HCT116 (cell line): ENCODE data around the gene PRG2. TPM values are rescaled to one million over a fixed set of nuclear protein-coding genes. Genes with fewer than 3 reads are reported as not detected.

ENCODE experiments used
- ATAC-seq: fragments of 200-7000 bp; cut with Tn5 transposase; 2 replicates; pipeline ENCODE4 v1.9.1; 2020; ENCODE audit warnings: mild to moderate bottlenecking, moderate library complexity
- BruUV-seq: library from RNA; stranded (reverse); fragments of 400-500 nt; replicated peaks from 2 replicates; lab custom pipeline; 2021; lab: Mats Ljungman, UMichigan
- CTCF ChIA-PET: fragments of 300-600 bp; sonication (Branson Sonifier 250); formaldehyde crosslinking; loops from one replicate; lab custom pipeline; 2021; ENCODE audit warnings: antibody characterized with exemption; lab: Charles Lee
- POLR2A ChIA-PET: fragments of 300-600, 350-600 bp; sonication (Branson Sonifier 250); formaldehyde crosslinking; loops from one replicate; lab custom pipeline; 2021; ENCODE audit warnings: antibody characterized with exemption; lab: Charles Lee
- RAD21 ChIA-PET, 2 experiments: fragments of 300-600 bp; sonication (Branson Sonifier 250); formaldehyde crosslinking; loops; one replicate each; lab custom pipeline; 2023; ENCODE audit warnings: low total read pairs in 2 of 2; ENCODE audit not compliant: uncharacterized antibody in 2 of 2, unreplicated experiment in 2 of 2, low non-redundant PET in 1 of 2; lab: Charles Lee
- DNase-seq: peaks from one replicate; pipeline ENCODE4 v3.0.0-alpha.2; 2010; ENCODE audit warnings: low read depth, low spot score
- H2AFZ ChIP-seq: fragments of 200-600 bp; shearing (Covaris generic), sonication (generic); 2 replicates; pipeline ENCODE4 v1.6.1; 2017; ENCODE audit warnings: low read depth, mixed run types, mixed read lengths, antibody characterized with exemption, low read length; ENCODE audit not compliant: poor library complexity, severe bottlenecking
- H3K27ac ChIP-seq: 2 replicates; pipeline ENCODE4 v1.5.1; 2012; ENCODE audit warnings: low read depth, low read length
- H3K27me3 ChIP-seq: fragments of 200-600 bp; sonication (generic); 2 replicates; pipeline ENCODE4 v1.6.1; 2016; ENCODE audit warnings: mixed run types, low read length, mixed read lengths; ENCODE audit not compliant: insufficient read depth
- H3K36me3 ChIP-seq, 2 experiments: fragments of 200-500 bp in 1 of 2; fragments of 200-600 bp in 1 of 2; sonication (Bioruptor generic) in 1 of 2; sonication (generic) in 1 of 2; 2 replicates each; pipeline versions ENCODE4 v1.5.1 to v1.6.1; 2014 to 2016; ENCODE audit warnings: low read length in 2 of 2, inconsistent platforms in 1 of 2, mixed read lengths in 1 of 2, mixed run types in 1 of 2; ENCODE audit not compliant: insufficient read depth in 2 of 2, control insufficient read depth in 1 of 2
- H3K4me1 ChIP-seq, 2 experiments: fragments of 200-600 bp in 1 of 2; sonication (generic) in 1 of 2; 2 replicates each; pipeline versions ENCODE4 v1.5.1 to v1.6.1; 2012 to 2017; ENCODE audit warnings: low read length in 2 of 2, inconsistent platforms in 1 of 2, mild to moderate bottlenecking in 1 of 2, mixed read lengths in 1 of 2, mixed run types in 1 of 2, moderate library complexity in 1 of 2; ENCODE audit not compliant: insufficient read depth in 2 of 2, control insufficient read depth in 1 of 2
- H3K4me2 ChIP-seq: fragments of 200-600 bp; sonication (generic); 2 replicates; pipeline ENCODE4 v1.6.1; 2017; ENCODE audit warnings: mixed run types, low read length, mixed read lengths
- H3K4me3 ChIP-seq, 2 experiments: fragments of 200-600 bp in 1 of 2; sonication (generic) in 1 of 2; replicated peaks in 1 of 2; 2 replicates each; pipeline ENCODE4 v1.5.1; 2011 to 2016; ENCODE audit warnings: low read length in 2 of 2, control low read depth in 1 of 2, low read depth in 1 of 2, mild to moderate bottlenecking in 1 of 2, mixed read lengths in 1 of 2, mixed run types in 1 of 2
- H3K79me2 ChIP-seq: fragments of 200-600 bp; sonication (generic); 2 replicates; pipeline ENCODE4 v1.6.1; 2017; ENCODE audit warnings: mild to moderate bottlenecking, mixed run types, low read length, moderate library complexity, mixed read lengths; ENCODE audit not compliant: insufficient read depth
- H3K9ac ChIP-seq: fragments of 200-600 bp; sonication (generic); 2 replicates; pipeline ENCODE4 v1.6.1; 2016; ENCODE audit warnings: low read length, mixed read lengths
- H3K9me2 ChIP-seq: fragments of 200-600 bp; sonication (generic), shearing (Covaris generic); 2 replicates; pipeline ENCODE4 v1.6.1; 2017; ENCODE audit warnings: mixed run types, mild to moderate bottlenecking, moderate library complexity; ENCODE audit not compliant: insufficient read depth
- H3K9me3 ChIP-seq, 2 experiments: fragments of 200-500 bp in 1 of 2; fragments of 200-600 bp in 1 of 2; sonication (Bioruptor generic) in 1 of 2; sonication (generic) in 1 of 2; 2 replicates each; pipeline ENCODE4 v1.6.1; 2014 to 2017; ENCODE audit warnings: low read length in 2 of 2, mixed read lengths in 2 of 2, inconsistent platforms in 1 of 2, low read depth in 1 of 2, mild to moderate bottlenecking in 1 of 2, mixed run types in 1 of 2, moderate library complexity in 1 of 2; ENCODE audit not compliant: control insufficient read depth in 1 of 2, insufficient read depth in 1 of 2
- H4K20me1 ChIP-seq: fragments of 200-600 bp; sonication (generic), shearing (Covaris generic); 2 replicates; pipeline ENCODE4 v1.6.1; 2017; ENCODE audit warnings: mixed run types, mild to moderate bottlenecking, moderate library complexity; ENCODE audit not compliant: insufficient read depth
- EGR1 ChIP-seq: IDR thresholded peaks from 2 replicates; pipeline ENCODE4 v1.6.1; 2012; ENCODE audit warnings: low read depth
- EZH2phosphoT487 ChIP-seq: fragments of 200-600 bp; IDR thresholded peaks from 2 replicates; pipeline ENCODE4 v1.6.1; 2018; ENCODE audit warnings: antibody characterized with exemption, borderline replicate concordance
- SP1 ChIP-seq: IDR thresholded peaks from 2 replicates; pipeline ENCODE4 v1.6.1; 2012; ENCODE audit warnings: low read depth
- SRF ChIP-seq: IDR thresholded peaks from 2 replicates; pipeline ENCODE4 v1.6.1; 2012; ENCODE audit warnings: low read depth
- ZNF274 ChIP-seq: fragments of 200-500 bp; sonication (Bioruptor generic); IDR thresholded peaks from 2 replicates; pipeline ENCODE4 v1.6.1; 2014; ENCODE audit warnings: mild to moderate bottlenecking, low read depth, low read length, inconsistent platforms
- intact Hi-C: fragments of 100-400 bp; cut with micrococcal nuclease; formaldehyde crosslinking; loops from 2 replicates; pipeline ENCODE4 v1.10.0; 2022
- total RNA-seq: library from RNA; stranded (reverse); gene quantifications from one replicate; pipeline ENCODE4 v1.2.1, GENCODE V29; 2021; ENCODE audit not compliant: unreplicated experiment

PRG2 gene
- total RNA-seq, 1 experiment from 2014 or later: 0.81 TPM

DNA sequence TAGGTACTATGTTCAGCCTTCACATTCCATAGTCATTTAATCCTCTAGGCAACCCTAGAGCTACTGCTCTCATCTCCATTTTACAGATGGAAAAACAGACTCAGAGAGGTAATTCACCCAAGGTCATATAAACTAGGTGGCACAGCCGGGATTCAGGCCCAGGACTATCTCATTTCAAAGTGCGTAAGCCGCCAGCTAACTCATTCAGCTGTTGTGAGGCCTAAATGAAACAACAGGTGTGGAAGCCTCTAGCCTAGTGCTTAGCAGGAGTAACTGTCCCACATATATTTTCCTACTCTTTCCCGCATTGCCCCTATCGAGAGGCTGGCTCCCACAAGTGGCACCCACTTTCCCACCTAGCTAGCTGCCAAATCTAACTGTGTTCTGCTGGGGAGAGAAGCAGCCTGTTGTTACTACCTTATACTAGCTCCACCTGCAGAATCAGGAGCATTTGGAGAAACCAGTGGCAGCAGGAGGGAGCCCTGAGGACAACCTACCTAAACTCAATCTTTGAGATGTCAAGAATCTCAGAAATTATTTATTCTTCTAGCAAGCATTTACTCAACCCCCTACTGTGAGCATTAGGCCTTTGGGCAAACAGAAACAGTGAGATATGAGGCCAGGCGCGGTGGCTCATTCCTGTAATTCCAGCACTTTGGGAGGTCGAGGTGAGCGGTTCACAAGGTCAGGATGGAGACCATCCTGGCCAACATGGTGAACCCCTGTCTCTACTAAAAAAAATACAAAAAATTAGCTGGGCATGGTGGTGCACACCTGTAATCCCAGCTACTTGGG lies 30.4 kb downstream of the PRG2 start:
- Histone ChIP-seq H3K36me3 (no peaks in the 10 kb centered on the region), H4K20me1 (no peaks in the 10 kb centered on the region), H3K27me3 (0 out of 2 replicates have a peak, but pooled peaks cover 5% of the 10 kb centered on the region), H2AFZ (no peak overlapping the region), H3K4me1 (no peaks in the 10 kb centered on the region), H3K9me2 (no peaks in the 10 kb centered on the region), H3K27ac (no peak overlapping the region), H3K4me2 (no peak overlapping the region), H3K9me3 (no peaks in the 10 kb centered on the region), H3K9ac (no peak overlapping the region), H3K4me3 (no peak overlapping the region), H3K79me2 (no peaks in the 10 kb centered on the region)
- no peak for DNase-seq
- ChIA-PET POLR2A (interaction anchor here (1.5 kb wide), 1 partner anchor 8 kb away, joined by 3 read pairs; no protein-coding TSS in a partner anchor), RAD21 (no interaction called here), CTCF (interaction anchor here (1.0 kb wide), 1 partner anchor 10 kb away, joined by 3 read pairs; no protein-coding TSS in a partner anchor)
- BruUV-seq: no TSS peak
- intact Hi-C loops: no loop called here
- TF ChIP-seq EZH2phosphoT487 (no peak), SP1 (no peak)
- no peak for ATAC-seq

DNA sequence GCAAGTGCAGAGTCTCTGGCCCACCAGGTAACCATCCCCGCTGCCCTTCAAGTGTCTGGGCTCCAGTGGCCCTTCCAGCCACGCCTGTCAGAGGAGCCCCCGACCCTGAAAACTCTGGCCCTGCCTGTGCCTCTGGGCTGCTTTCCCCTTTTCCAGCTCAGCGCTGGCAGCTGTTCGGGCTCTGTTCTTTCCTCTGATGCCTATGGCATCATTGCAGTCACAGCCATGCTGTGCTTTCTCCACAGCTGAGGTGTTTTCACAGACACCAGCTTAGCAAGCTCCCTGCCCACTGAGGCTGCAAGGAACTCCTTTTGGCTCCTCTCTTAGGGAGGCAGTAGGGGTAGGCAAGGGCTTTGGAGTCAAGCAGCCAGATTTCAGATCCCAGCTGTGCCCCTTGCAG lies 31.1 kb downstream of the PRG2 start:
- no peaks in the 10 kb centered on the region for H3K79me2 ChIP-seq
- H3K36me3 ChIP-seq: no peaks in the 10 kb centered on the region
- H3K4me2 ChIP-seq: no peak overlapping the region
- RAD21 ChIA-PET: no interaction called here
- DNase-seq (no peak), ATAC-seq (no peak)
- H3K4me3 ChIP-seq: no peak overlapping the region
- no peaks in the 10 kb centered on the region for H3K9me3 ChIP-seq
- H2AFZ ChIP-seq: no peak overlapping the region
- no TSS peak for BruUV-seq
- no peaks in the 10 kb centered on the region for H3K4me1 ChIP-seq
- no peaks in the 10 kb centered on the region for H3K9me2 ChIP-seq
- no peak for TF ChIP-seq EGR1
- TF ChIP-seq ZNF274: no peak
- TF ChIP-seq SRF: no peak
- CTCF ChIA-PET: no interaction called here
- H3K27ac ChIP-seq: no peak overlapping the region
- H4K20me1 ChIP-seq: no peaks in the 10 kb centered on the region
- H3K9ac ChIP-seq: no peak overlapping the region
- intact Hi-C loops: no loop called here
- 0 out of 2 replicates have a peak, but pooled peaks cover 5% of the 10 kb centered on the region for H3K27me3 ChIP-seq
- POLR2A ChIA-PET: no interaction called here
